Parathyroid adenoma (tissue), 2 donors: Measurements from ENCODE around the gene DUSP12.

Source experiments
- H2AFZ ChIP-seq: fragments of 300-600 bp; sonication (generic); one replicate; pipeline ENCODE4 v1.7.0; 2017; ENCODE audit warnings: antibody characterized with exemption, mild to moderate bottlenecking
- H3K27ac ChIP-seq: fragments of 300-600 bp; sonication (generic); one replicate; pipeline ENCODE4 v1.7.0; 2017
- H3K27me3 ChIP-seq: fragments of 300-600 bp; sonication (generic); one replicate; pipeline ENCODE4 v1.7.0; 2017; ENCODE audit warnings: low read length; ENCODE audit not compliant: control insufficient read depth, insufficient read depth
- H3K36me3 ChIP-seq: fragments of 300-600 bp; sonication (generic); one replicate; pipeline ENCODE4 v1.7.0; 2017; ENCODE audit warnings: low read length; ENCODE audit not compliant: control insufficient read depth, insufficient read depth
- H3K4me1 ChIP-seq: fragments of 300-600 bp; sonication (generic); one replicate; pipeline ENCODE4 v1.7.0; 2017; ENCODE audit warnings: control low read depth
- H3K4me2 ChIP-seq: fragments of 300-600 bp; sonication (generic); one replicate; pipeline ENCODE4 v1.7.0; 2017; ENCODE audit warnings: low read length
- H3K4me3 ChIP-seq: fragments of 300-600 bp; sonication (generic); one replicate; pipeline ENCODE4 v1.7.0; 2017; ENCODE audit warnings: low read depth, low read length
- H3K79me2 ChIP-seq: fragments of 300-600 bp; sonication (generic); one replicate; pipeline ENCODE4 v1.7.0; 2017; ENCODE audit warnings: control low read depth
- H3K9ac ChIP-seq: fragments of 300-600 bp; sonication (generic); one replicate; pipeline ENCODE4 v1.7.0; 2017; ENCODE audit warnings: mild to moderate bottlenecking
- H3K9me3 ChIP-seq: fragments of 300-600 bp; sonication (generic); one replicate; pipeline ENCODE4 v1.7.0; 2017; ENCODE audit warnings: low read length; ENCODE audit not compliant: control insufficient read depth
- TF ChIP-seq, protein P1 (sequence below): fragments of 300-600 bp; sonication (generic); IDR thresholded peaks from one replicate; pipeline ENCODE4 v1.7.0; 2017; ENCODE audit warnings: antibody characterized with exemption, mild to moderate bottlenecking
- donor health status: primary hyperparathyroidism.

DUSP12 gene

DNA sequence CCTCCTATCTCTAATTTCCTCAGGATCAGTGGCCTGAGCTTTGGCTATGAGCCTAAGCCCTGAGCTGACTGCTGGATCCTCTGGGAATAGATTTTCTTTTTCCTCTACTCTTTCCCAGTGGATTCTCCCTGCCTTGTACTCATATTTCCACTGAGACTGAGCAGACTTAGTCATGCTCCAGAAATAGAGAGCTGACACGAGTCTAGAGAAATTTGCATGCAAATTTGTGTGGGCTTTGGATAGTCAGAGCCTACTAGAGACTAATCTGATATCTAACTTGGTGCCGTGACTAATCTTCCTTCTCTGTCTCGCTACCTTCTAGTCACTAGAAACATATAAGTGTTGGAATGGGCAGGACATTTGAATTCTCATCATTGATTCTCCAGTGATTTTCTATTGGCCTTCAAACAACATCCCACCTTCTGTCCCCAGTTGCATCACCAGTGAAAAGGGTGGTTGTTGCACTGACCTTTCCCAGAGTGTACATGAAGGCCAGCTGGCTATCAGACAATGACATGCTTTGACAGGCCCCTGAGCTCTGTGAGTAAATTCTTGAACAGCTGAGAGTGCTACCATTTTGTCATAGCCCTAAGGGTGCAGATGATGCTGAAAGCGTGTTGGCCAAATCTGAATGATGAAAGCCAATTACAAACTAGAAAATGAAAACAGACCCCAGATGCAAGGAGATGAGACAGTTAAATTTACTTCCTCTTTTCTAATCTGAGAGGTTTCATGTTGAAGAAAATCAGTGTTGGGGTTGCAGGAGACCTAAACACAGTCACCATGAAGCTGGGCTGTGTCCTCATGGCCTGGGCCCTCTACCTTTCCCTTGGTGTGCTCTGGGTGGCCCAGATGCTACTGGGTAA is 42.9 kb upstream of the DUSP12 start, which contains the start of gene FCRLA:
TSS of gene FCRLA (plus strand) at position 748 of the 866 bp plus-strand sequence. CDS start at position 784, 36 bp downstream.
- H3K27ac ChIP-seq, result no peak within 1 kb of the TSS

DNA sequence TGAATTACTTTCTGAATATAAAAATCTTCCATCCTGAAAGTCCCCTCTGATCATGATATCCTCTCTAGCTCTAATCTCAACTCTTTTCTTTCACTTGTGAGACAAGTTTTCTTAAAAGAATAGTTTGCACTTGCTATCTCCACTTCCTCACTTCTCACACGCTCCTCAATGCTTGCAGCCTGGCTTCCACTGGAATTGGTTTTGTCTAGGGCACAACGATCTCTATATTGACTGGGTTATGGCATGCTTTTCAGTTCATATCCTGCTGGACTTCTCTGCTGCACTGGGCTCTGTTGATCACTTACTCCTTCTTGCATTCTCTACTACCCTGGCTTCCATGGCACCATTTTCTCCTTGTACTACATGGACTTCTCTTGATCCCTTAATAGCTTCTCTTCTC is 42.1 kb upstream of the DUSP12 start:
- Histone ChIP-seq H3K36me3 (no peaks in the 10 kb centered on the region), H3K27ac (no peak overlapping the region)
- TF ChIP-seq, protein P1, sequence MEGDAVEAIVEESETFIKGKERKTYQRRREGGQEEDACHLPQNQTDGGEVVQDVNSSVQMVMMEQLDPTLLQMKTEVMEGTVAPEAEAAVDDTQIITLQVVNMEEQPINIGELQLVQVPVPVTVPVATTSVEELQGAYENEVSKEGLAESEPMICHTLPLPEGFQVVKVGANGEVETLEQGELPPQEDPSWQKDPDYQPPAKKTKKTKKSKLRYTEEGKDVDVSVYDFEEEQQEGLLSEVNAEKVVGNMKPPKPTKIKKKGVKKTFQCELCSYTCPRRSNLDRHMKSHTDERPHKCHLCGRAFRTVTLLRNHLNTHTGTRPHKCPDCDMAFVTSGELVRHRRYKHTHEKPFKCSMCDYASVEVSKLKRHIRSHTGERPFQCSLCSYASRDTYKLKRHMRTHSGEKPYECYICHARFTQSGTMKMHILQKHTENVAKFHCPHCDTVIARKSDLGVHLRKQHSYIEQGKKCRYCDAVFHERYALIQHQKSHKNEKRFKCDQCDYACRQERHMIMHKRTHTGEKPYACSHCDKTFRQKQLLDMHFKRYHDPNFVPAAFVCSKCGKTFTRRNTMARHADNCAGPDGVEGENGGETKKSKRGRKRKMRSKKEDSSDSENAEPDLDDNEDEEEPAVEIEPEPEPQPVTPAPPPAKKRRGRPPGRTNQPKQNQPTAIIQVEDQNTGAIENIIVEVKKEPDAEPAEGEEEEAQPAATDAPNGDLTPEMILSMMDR, result no peak

More for the DNA sequence above, 42.9 kb upstream of the DUSP12 start, which contains the start of gene FCRLA:
- Histone ChIP-seq H2AFZ (no peak within 1 kb of the TSS), H3K9me3 (no peaks in the 10 kb centered on the region), H3K4me3 (no peak within 1 kb of the TSS), H3K27me3 (no peaks in the 10 kb centered on the region), H3K36me3 (no peaks in the 10 kb centered on the region), H3K9ac (no peak within 1 kb of the TSS), H3K4me1 (no peaks in the 10 kb centered on the region), H3K4me2 (no peak within 1 kb of the TSS), H3K79me2 (no peaks in the 10 kb centered on the region)
- TF ChIP-seq, protein P1, result no peak

DNA sequence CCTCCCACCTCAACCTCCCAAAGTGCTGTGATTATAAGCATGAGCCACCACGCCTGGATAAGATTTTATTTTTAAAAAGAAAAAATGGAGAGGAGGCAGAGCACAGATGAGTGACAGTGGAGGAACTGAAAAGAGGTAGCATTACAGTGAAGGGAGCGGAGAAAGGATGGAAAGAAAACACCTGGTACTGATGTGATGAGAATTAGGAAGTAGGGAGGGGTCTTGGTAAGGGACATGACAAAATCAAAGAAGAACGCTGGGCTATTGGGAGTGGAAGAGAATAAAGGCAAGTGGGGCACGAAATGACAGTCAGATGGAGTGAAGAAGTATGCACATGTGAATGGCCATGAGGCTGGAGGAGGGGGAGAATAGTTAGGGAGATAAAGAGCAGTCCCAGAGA is 40.2 kb upstream of the DUSP12 start:
- Histone ChIP-seq H3K27ac (no peak overlapping the region), H2AFZ (no peak overlapping the region), H3K4me2 (no peak overlapping the region), H3K4me3 (no peak overlapping the region), H3K36me3 (no peaks in the 10 kb centered on the region), H3K4me1 (no peaks in the 10 kb centered on the region), H3K9me3 (no peaks in the 10 kb centered on the region), H3K27me3 (no peaks in the 10 kb centered on the region), H3K79me2 (no peaks in the 10 kb centered on the region), H3K9ac (no peak overlapping the region)
- TF ChIP-seq, protein P1, result no peak

More for the DNA sequence above, 42.1 kb upstream of the DUSP12 start:
- H2AFZ ChIP-seq, result no peak overlapping the region
- no peak overlapping the region for H3K9ac ChIP-seq
- H3K79me2 ChIP-seq, result no peaks in the 10 kb centered on the region
- H3K9me3 ChIP-seq, result no peaks in the 10 kb centered on the region
- no peaks in the 10 kb centered on the region for H3K27me3 ChIP-seq
- H3K4me1 ChIP-seq, result no peaks in the 10 kb centered on the region
- no peak overlapping the region for H3K4me3 ChIP-seq
- H3K4me2 ChIP-seq, result no peak overlapping the region

DNA sequence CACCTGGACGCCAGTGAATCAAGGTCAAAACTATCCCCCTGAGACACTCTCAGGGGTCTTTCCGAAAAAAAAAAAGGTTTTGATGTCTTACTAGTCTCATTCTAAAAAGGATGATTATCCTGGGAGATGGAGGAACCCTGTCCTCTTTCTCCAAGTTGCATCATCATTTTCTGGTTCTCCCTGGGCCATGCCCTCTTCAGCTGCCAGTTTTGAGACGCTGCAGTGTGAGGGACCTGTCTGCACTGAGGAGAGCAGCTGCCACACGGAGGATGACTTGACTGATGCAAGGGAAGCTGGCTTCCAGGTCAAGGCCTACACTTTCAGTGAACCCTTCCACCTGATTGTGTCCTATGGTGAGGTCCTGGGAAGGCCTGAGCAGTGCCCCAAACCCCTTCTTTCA is 39.0 kb upstream of the DUSP12 start:
- H3K79me2 ChIP-seq, result no peaks in the 10 kb centered on the region
- H3K36me3 ChIP-seq, result no peaks in the 10 kb centered on the region
- TF ChIP-seq, protein P1, result no peak
- no peak overlapping the region for H3K4me2 ChIP-seq
- no peaks in the 10 kb centered on the region for H3K9me3 ChIP-seq
- no peak overlapping the region for H3K4me3 ChIP-seq
- no peak overlapping the region for H3K9ac ChIP-seq
- H3K4me1 ChIP-seq, result no peaks in the 10 kb centered on the region
- H3K27me3 ChIP-seq, result no peaks in the 10 kb centered on the region
- H3K27ac ChIP-seq, result no peak overlapping the region
- no peak overlapping the region for H2AFZ ChIP-seq
